Chondrocyte (in vitro differentiated cells): ENCODE results near the gene NSDHL. TPM values are rescaled to one million over a fixed set of nuclear protein-coding genes. Genes with fewer than 3 reads are reported as not detected.

ENCODE experiments used
- DNase-seq: peaks from one replicate; pipeline ENCODE4 v3.0.0; 2021; ENCODE audit warnings: mixed read lengths, low spot score
- H3K27ac Mint-ChIP-seq: one replicate; pipeline ENCODE4 v1.8.0; 2021; ENCODE audit warnings: mild to moderate bottlenecking, moderate library complexity, mixed read lengths; ENCODE audit not compliant: unreplicated experiment
- H3K27me3 Mint-ChIP-seq: 2 replicates; pipeline ENCODE4 v1.8.0; 2021; ENCODE audit warnings: low read depth, mixed read lengths
- H3K36me3 Mint-ChIP-seq: 2 replicates; pipeline ENCODE4 v1.8.0; 2021; ENCODE audit warnings: low read depth, mixed read lengths
- H3K4me1 Mint-ChIP-seq: 2 replicates; pipeline ENCODE4 v1.8.0; 2021; ENCODE audit warnings: low read depth, mild to moderate bottlenecking, mixed read lengths
- H3K4me3 Mint-ChIP-seq: one replicate; pipeline ENCODE4 v1.8.0; 2021; ENCODE audit warnings: mild to moderate bottlenecking, moderate library complexity, mixed read lengths; ENCODE audit not compliant: unreplicated experiment
- H3K9me3 Mint-ChIP-seq: 2 replicates; pipeline ENCODE4 v1.8.0; 2021; ENCODE audit warnings: low read depth, mixed read lengths
- CTCF ChIP-seq: fragments of 200-600 bp; sonication (generic); IDR thresholded peaks from 2 replicates; pipeline ENCODE4 v1.5.0; 2021; ENCODE audit warnings: antibody characterized with exemption, mild to moderate bottlenecking, moderate library complexity
- total RNA-seq: library from RNA; stranded (reverse); gene quantifications from 3 replicates; pipeline ENCODE4 v1.2.1, GENCODE V29; 2021

Gene NSDHL
- total RNA-seq, 1 donor from 2014 or later, result 18.1 TPM

- Mint-ChIP-seq H3K27me3 (no peaks in the 10 kb centered on the region), H3K27ac (no peak overlapping the region), H3K36me3 (peaks cover 5% of the 10 kb centered on the region), H3K4me3 (no peak overlapping the region), H3K4me1 (no peaks in the 10 kb centered on the region), H3K9me3 (peaks cover 12% of the 10 kb centered on the region)
- no peak for DNase-seq
- TF ChIP-seq CTCF, result no peak
These were observed 13.4 kb downstream of the NSDHL start for GRCh38 chrX:152844256-152844655.

GRCh38 chrX:152845618-152846240 is 14.9 kb downstream of the NSDHL start:
- H3K27me3 Mint-ChIP-seq, result no peaks in the 10 kb centered on the region
- H3K36me3 Mint-ChIP-seq, result peaks cover 6% of the 10 kb centered on the region
- no peak overlapping the region for H3K27ac Mint-ChIP-seq
- TF ChIP-seq CTCF, result no peak
- no peak for DNase-seq
- no peaks in the 10 kb centered on the region for H3K4me1 Mint-ChIP-seq
- no peak overlapping the region for H3K4me3 Mint-ChIP-seq
- peaks cover 6% of the 10 kb centered on the region for H3K9me3 Mint-ChIP-seq

GRCh38 chrX:152847281-152847680 is 16.4 kb downstream of the NSDHL start:
- no peak overlapping the region for H3K27ac Mint-ChIP-seq
- no peaks in the 10 kb centered on the region for H3K27me3 Mint-ChIP-seq
- H3K9me3 Mint-ChIP-seq, result peaks cover 15% of the 10 kb centered on the region
- no peak for TF ChIP-seq CTCF
- H3K4me3 Mint-ChIP-seq, result no peak overlapping the region
- peaks cover 16% of the 10 kb centered on the region for H3K36me3 Mint-ChIP-seq
- DNase-seq, result no peak
- H3K4me1 Mint-ChIP-seq, result no peaks in the 10 kb centered on the region

- peaks cover 16% of the 10 kb centered on the region for H3K36me3 Mint-ChIP-seq
- no peak for DNase-seq
- no peak overlapping the region for H3K27ac Mint-ChIP-seq
- no peaks in the 10 kb centered on the region for H3K4me1 Mint-ChIP-seq
- no peaks in the 10 kb centered on the region for H3K27me3 Mint-ChIP-seq
- no peak overlapping the region for H3K4me3 Mint-ChIP-seq
- no peak for TF ChIP-seq CTCF
- peaks cover 17% of the 10 kb centered on the region for H3K9me3 Mint-ChIP-seq
These were observed 19.6 kb downstream of the NSDHL start for GRCh38 chrX:152850465-152850864.

GRCh38 chrX:152853986-152854385 is 23.1 kb downstream of the NSDHL start:
- DNase-seq, result no peak
- H3K9me3 Mint-ChIP-seq, result peaks cover 18% of the 10 kb centered on the region
- H3K4me1 Mint-ChIP-seq, result no peaks in the 10 kb centered on the region

More at GRCh38 chrX:152853986-152854385, 23.1 kb downstream of the NSDHL start:
- H3K4me3 Mint-ChIP-seq, result no peak overlapping the region
- H3K27ac Mint-ChIP-seq, result no peak overlapping the region
- H3K36me3 Mint-ChIP-seq, result peaks cover 13% of the 10 kb centered on the region
- no peak for TF ChIP-seq CTCF
- H3K27me3 Mint-ChIP-seq, result no peaks in the 10 kb centered on the region
